GM12878 (cell line): ENCODE measurements around the gene DIS3L. TPM values are rescaled to one million over a fixed set of nuclear protein-coding genes. Genes with fewer than 3 reads are reported as not detected.

ENCODE experiments used
- ATAC-seq: fragments of 200-7000 bp; cut with Tn5 transposase; 3 replicates; pipeline ENCODE4 v1.9.1; 2020; ENCODE audit warnings: mild to moderate bottlenecking, moderate library complexity
- BruUV-seq: library from RNA; stranded (reverse); fragments of 400-500 nt; replicated peaks from 2 replicates; lab custom pipeline; 2021; lab: Mats Ljungman, UMichigan
- CTCF ChIA-PET: fragments of 300-600 bp; sonication (Branson Sonifier 250); formaldehyde crosslinking; extraction: SDS; loops from one replicate; lab custom pipeline; 2021; ENCODE audit warnings: inconsistent platforms; lab: Yijun Ruan, JAX
- POLR2A ChIA-PET: fragments of 350-600 bp; formaldehyde crosslinking; extraction: SDS; loops from one replicate; lab custom pipeline; 2021; ENCODE audit warnings: inconsistent platforms; lab: Charles Lee
- RAD21 ChIA-PET: fragments of 300-600 bp; sonication (Branson Sonifier 250); formaldehyde crosslinking; loops from one replicate; lab custom pipeline; 2023; ENCODE audit warnings: antibody characterized with exemption; ENCODE audit not compliant: unreplicated experiment; lab: Charles Lee
- SMC1A ChIA-PET: fragments of 300-600 bp; sonication (Branson Sonifier 250); formaldehyde crosslinking; loops from one replicate; lab custom pipeline; 2023; ENCODE audit not compliant: unreplicated experiment, uncharacterized antibody; lab: Charles Lee
- DNase-seq: peaks from one replicate; pipeline ENCODE4 v3.0.0-alpha.2; 2011; ENCODE audit warnings: low read depth, low spot score
- FAIRE-seq: peaks from 3 replicates; lab custom pipeline; 2011; peaks lifted over from hg19 to GRCh38; lab: Jason Lieb, UNC
- H2AFZ ChIP-seq: 2 replicates; pipeline ENCODE4 v1.6.0; 2011; ENCODE audit warnings: low read depth, low read length, control low read depth; ENCODE audit not compliant: control insufficient read depth
- H3K27ac ChIP-seq: 2 replicates; pipeline ENCODE4 v1.5.1; 2011; ENCODE audit warnings: control low read depth; ENCODE audit not compliant: control insufficient read depth, insufficient read depth
- H3K27me3 ChIP-seq, 2 experiments: replicated peaks in 1 of 2; 2 replicates each; pipeline versions ENCODE4 v1.6.0 to v1.6.1; 2011; ENCODE audit warnings: low read length in 1 of 2; ENCODE audit not compliant: control insufficient read depth in 2 of 2, insufficient read depth in 2 of 2
- H3K36me3 ChIP-seq, 2 experiments: 2 replicates each; pipeline ENCODE4 v1.5.1; 2011; ENCODE audit warnings: low read length in 1 of 2; ENCODE audit not compliant: control insufficient read depth in 2 of 2, insufficient read depth in 2 of 2
- H3K4me1 ChIP-seq: 2 replicates; pipeline ENCODE4 v1.6.1; 2011; ENCODE audit warnings: mild to moderate bottlenecking, low read length, moderate library complexity, mixed read lengths; ENCODE audit not compliant: control insufficient read depth, insufficient read depth
- H3K4me2 ChIP-seq: 2 replicates; pipeline ENCODE4 v1.6.0; 2011; ENCODE audit warnings: control low read depth; ENCODE audit not compliant: control insufficient read depth, insufficient read depth
- H3K4me3 ChIP-seq: fragments of 200-600 bp; sonication (generic); 2 replicates; pipeline ENCODE4 v1.5.1; 2016
- H3K79me2 ChIP-seq: 2 replicates; pipeline ENCODE4 v1.6.0; 2011; ENCODE audit warnings: low read length; ENCODE audit not compliant: control insufficient read depth, insufficient read depth
- H3K9ac ChIP-seq: 2 replicates; pipeline ENCODE4 v1.8.0; 2011; ENCODE audit warnings: low read length, control low read depth, mixed read lengths; ENCODE audit not compliant: control insufficient read depth, insufficient read depth
- H3K9me3 ChIP-seq: replicated peaks from 3 replicates; pipeline ENCODE4 v1.5.1; 2011; ENCODE audit warnings: mild to moderate bottlenecking, low read length; ENCODE audit not compliant: control insufficient read depth, insufficient read depth
- H4K20me1 ChIP-seq: 2 replicates; pipeline ENCODE4 v1.6.0; 2011; ENCODE audit not compliant: control insufficient read depth, insufficient read depth
- ASH2L ChIP-seq: fragments of 300-600, 200-600 bp; sonication (generic); IDR thresholded peaks from 2 replicates; pipeline ENCODE4 v1.6.1; 2017; ENCODE audit warnings: low read depth, mild to moderate bottlenecking, borderline replicate concordance
- KAT2A ChIP-seq: conservative IDR thresholded peaks from 2 replicates; pipeline ENCODE4 v1.6.1; 2011; ENCODE audit warnings: low read depth, low read length; ENCODE audit not compliant: control insufficient read depth
- MEF2A ChIP-seq: IDR thresholded peaks from 2 replicates; pipeline ENCODE4 v1.6.1; 2011; ENCODE audit warnings: low read depth, mild to moderate bottlenecking, low read length, moderate library complexity; ENCODE audit not compliant: insufficient read depth
- NFIC ChIP-seq: IDR thresholded peaks from 2 replicates; pipeline ENCODE4 v1.6.1; 2012; ENCODE audit warnings: low read depth, mild to moderate bottlenecking, inconsistent platforms, low read length, moderate library complexity
- NR2F1 ChIP-seq: fragments of 450-650 bp; conservative IDR thresholded peaks from 2 replicates; pipeline ENCODE4 v1.6.1; 2017; ENCODE audit warnings: mild to moderate bottlenecking
- SIN3A ChIP-seq: IDR thresholded peaks from 2 replicates; pipeline ENCODE4 v1.6.1; 2012; ENCODE audit warnings: low read depth, low read length, improper control_type of control experiment
- WGBS: methylation state at CpG from one replicate; pipeline ENCODE4 v1.1.6; 2016; ENCODE audit warnings: low lambda C conversion rate; ENCODE audit not compliant: insufficient replicate concordance, insufficient coverage; ENCODE audit errors: missing lambda C conversion rate; 5-methylcytosine and 5-hydroxymethylcytosine counted together
- in situ Hi-C: fragments of 300-500 bp; cut with MboI; formaldehyde crosslinking; loops from 9 replicates; pipeline ENCODE4 v1.14.3; 2018; ENCODE audit warnings: mixed read lengths
- intact Hi-C: fragments of 100-400 bp; cut with micrococcal nuclease; formaldehyde crosslinking; loops from one replicate; pipeline ENCODE4 v1.14.2; 2022; ENCODE audit not compliant: unreplicated experiment
- polyA plus RNA-seq, 11 experiments: library from polyadenylated mRNA; depleted of rRNA in 4 of 11; unstranded in 6 of 11; stranded (reverse) in 5 of 11; fragments of >200 nt; fragmentation: Nextera tagmentation in 4 of 11; fragmentation: Illumina TruSeq in 1 of 11; extraction: Ambion mirVana in 4 of 11; extraction: Trizol in 1 of 11; gene quantifications; 1 replicate in 1 of 11; 2 replicates in 10 of 11; pipeline versions ENCODE4 v1.2.1 to v1.2.3, GENCODE V29; 2011 to 2016; ENCODE audit warnings: inconsistent platforms in 2 of 11, missing spikeins in 2 of 11, low read depth in 1 of 11
- total RNA-seq, 4 experiments: library from RNA; depleted of rRNA in 3 of 4; stranded (reverse); fragments of >200 nt in 3 of 4; fragmentation: Illumina TruSeq in 1 of 4; extraction: Trizol in 1 of 4; gene quantifications; 2 replicates each; pipeline versions ENCODE4 v1.2.1 to v1.2.3, GENCODE V29; 2013 to 2021
- TF ChIP-seq, protein P1 (sequence below): IDR thresholded peaks from 2 replicates; pipeline ENCODE4 v1.6.1; 2011; ENCODE audit warnings: low read depth, mild to moderate bottlenecking, low read length, moderate library complexity, borderline replicate concordance; ENCODE audit errors: extremely low read depth
- TF ChIP-seq, protein P2 (sequence below): fragments of 450-650 bp; IDR thresholded peaks from 2 replicates; pipeline ENCODE4 v1.6.1; 2018; ENCODE audit warnings: mild to moderate bottlenecking, low read depth, moderate library complexity; ENCODE audit not compliant: partially characterized antibody

The DIS3L gene
- total and polyA plus RNA-seq, 10 of the 15 experiments (the other 5 are each of a cell fraction or from before 2014, with no cell fraction given) = 7.6 to 33.7 (median 25.5) TPM

DNA sequence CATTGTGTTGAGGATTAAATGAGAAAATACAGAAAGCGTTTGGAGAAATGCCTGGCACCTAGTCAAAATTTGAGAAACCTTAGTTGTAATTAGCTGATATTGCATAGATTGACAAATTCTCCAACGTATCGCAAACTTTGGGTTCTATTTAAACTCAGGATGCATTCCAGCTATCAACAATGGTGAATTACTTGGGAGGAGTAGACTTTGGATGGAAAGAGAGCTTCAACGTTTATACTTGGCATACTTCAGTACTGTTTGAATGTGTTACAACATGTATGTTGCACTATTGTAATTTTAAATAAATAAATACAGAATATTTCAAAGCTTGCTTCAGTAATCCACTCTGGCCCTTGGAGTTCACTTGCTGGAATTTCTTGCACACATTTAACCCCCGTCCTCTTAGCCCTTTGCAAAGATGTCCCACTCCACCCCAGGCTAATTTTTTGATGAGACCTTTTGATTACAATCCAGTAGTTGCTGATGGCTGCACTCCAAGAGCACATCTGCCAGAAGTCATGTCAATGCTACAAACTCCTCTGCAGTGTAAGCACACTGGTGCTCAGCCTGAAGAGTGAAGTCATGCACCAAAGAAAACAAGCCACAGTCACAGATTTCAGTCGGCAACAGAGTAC lies 4.7 kb upstream of the DIS3L start:
- Histone ChIP-seq H3K27ac (no peak overlapping the region), H3K4me2 (no peak overlapping the region), H4K20me1 (no peaks in the 10 kb centered on the region), H3K27me3 (no peaks in the 10 kb centered on the region), H3K4me1 (no peaks in the 10 kb centered on the region; the same call in 1 of the 2 replicates), H3K36me3 (no peaks in the 10 kb centered on the region), H3K9me3 (no peaks in the 10 kb centered on the region), H3K9ac (no peak overlapping the region), H3K4me3 (no peak overlapping the region), H3K79me2 (no peaks in the 10 kb centered on the region), H2AFZ (no peak overlapping the region)
- in situ Hi-C loops (no loop called here), intact Hi-C loops (loop anchor here (5.0 to 10.0 kb wide), 3 partner anchors 36 to 651 kb away; partner anchors contain the start of gene MEGF11)
- 53% methylated on average over 6 of the region's 6 CpGs for WGBS
- ChIA-PET POLR2A (interaction anchor here (1.4 kb wide), 1 partner anchor 99 kb away, joined by 3 read pairs; the partner anchor contains the start of gene MAP2K1), SMC1A (interaction anchor here (0.8 to 1.7 kb wide), 7 partner anchors 11 to 385 kb away, joined by 3 to 9 read pairs (median 3); no protein-coding TSS in a partner anchor), RAD21 (interaction anchor here (0.6 to 2.2 kb wide), 5 partner anchors 8 to 646 kb away, joined by 3 to 10 read pairs (median 7); partner anchors contain the start of gene SNAPC5), CTCF (interaction anchor here (0.6 to 9.7 kb wide), 20 partner anchors 8 to 969 kb away, joined by 3 to 103 read pairs (median 4); partner anchors contain the start of gene SNAPC5)
- no peak for FAIRE-seq
- TF ChIP-seq, protein P1, sequence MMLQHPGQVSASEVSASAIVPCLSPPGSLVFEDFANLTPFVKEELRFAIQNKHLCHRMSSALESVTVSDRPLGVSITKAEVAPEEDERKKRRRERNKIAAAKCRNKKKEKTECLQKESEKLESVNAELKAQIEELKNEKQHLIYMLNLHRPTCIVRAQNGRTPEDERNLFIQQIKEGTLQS = no peak
- no peak for TF ChIP-seq NR2F1
- no peak for TF ChIP-seq KAT2A
- no peak for TF ChIP-seq NFIC
- ATAC-seq = no peak
- no peak for DNase-seq
- no TSS peak for BruUV-seq

DNA sequence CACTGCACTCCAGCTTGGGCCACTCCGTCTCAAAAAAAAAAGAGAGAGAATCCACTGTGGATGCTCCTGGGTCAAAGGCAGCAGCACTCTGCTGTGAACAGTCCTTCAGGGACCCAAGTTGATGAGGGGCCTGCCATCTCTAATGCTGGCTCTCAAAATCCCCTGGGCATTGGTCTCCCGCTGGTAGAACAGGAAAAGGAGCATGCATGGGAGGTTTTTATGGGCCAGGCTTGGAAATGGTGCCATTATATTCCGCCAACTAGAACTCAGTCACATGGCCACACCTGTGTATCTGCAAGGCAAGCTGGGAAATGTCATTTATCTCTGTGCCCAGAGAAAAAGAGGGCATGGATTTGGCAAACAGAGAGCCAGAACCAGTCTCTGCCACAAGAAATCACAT lies 3.4 kb upstream of the DIS3L start:
- H3K9me3 ChIP-seq = no peaks in the 10 kb centered on the region
- H3K4me1 ChIP-seq = no peaks in the 10 kb centered on the region; the same call in 1 of the 2 replicates
- in situ Hi-C loops = no loop called here
- no peak overlapping the region for H3K27ac ChIP-seq
- RAD21 ChIA-PET = no interaction called here
- SMC1A ChIA-PET = interaction anchor here (0.9 kb wide), 2 partner anchors 200 to 370 kb away, joined by 3 read pairs; no protein-coding TSS in a partner anchor
- FAIRE-seq = no peak
- H3K36me3 ChIP-seq = no peaks in the 10 kb centered on the region
- no peak overlapping the region for H3K9ac ChIP-seq
- no TSS peak for BruUV-seq
- H4K20me1 ChIP-seq = no peaks in the 10 kb centered on the region
- 60% methylated on average over 3 of the region's 3 CpGs for WGBS
- no peak overlapping the region for H3K4me2 ChIP-seq
- no peak overlapping the region for H2AFZ ChIP-seq
- CTCF ChIA-PET = interaction anchor here (0.6 to 9.7 kb wide), 5 partner anchors 11 to 281 kb away, joined by 3 to 103 read pairs (median 4); partner anchors contain the start of genes MAP2K1 and SNAPC5
- TF ChIP-seq SIN3A = no peak
- TF ChIP-seq, protein P2, sequence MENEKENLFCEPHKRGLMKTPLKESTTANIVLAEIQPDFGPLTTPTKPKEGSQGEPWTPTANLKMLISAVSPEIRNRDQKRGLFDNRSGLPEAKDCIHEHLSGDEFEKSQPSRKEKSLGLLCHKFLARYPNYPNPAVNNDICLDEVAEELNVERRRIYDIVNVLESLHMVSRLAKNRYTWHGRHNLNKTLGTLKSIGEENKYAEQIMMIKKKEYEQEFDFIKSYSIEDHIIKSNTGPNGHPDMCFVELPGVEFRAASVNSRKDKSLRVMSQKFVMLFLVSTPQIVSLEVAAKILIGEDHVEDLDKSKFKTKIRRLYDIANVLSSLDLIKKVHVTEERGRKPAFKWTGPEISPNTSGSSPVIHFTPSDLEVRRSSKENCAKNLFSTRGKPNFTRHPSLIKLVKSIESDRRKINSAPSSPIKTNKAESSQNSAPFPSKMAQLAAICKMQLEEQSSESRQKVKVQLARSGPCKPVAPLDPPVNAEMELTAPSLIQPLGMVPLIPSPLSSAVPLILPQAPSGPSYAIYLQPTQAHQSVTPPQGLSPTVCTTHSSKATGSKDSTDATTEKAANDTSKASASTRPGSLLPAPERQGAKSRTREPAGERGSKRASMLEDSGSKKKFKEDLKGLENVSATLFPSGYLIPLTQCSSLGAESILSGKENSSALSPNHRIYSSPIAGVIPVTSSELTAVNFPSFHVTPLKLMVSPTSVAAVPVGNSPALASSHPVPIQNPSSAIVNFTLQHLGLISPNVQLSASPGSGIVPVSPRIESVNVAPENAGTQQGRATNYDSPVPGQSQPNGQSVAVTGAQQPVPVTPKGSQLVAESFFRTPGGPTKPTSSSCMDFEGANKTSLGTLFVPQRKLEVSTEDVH = no peak
- no peak for TF ChIP-seq NFIC
- TF ChIP-seq MEF2A = no peak
- no peak for TF ChIP-seq ASH2L
- TF ChIP-seq, all 136 proteins: peak for 0
- ATAC-seq (no peak), DNase-seq (no peak)
- H3K79me2 ChIP-seq = peaks cover 12% of the 10 kb centered on the region
- no peak overlapping the region for H3K4me3 ChIP-seq
- intact Hi-C loops = loop anchor here (5.0 kb wide), 1 partner anchor 207 kb away; the partner anchor contains the start of gene SNAPC5
- no peaks in the 10 kb centered on the region for H3K27me3 ChIP-seq
- POLR2A ChIA-PET = no interaction called here
